HUES64 (cell line): ENCODE measurements around the gene CAPN6.

Experiments used
- H3K27ac ChIP-seq: 2 replicates; pipeline ENCODE4 v1.7.0; 2013; ENCODE audit warnings: low read depth, low read length, inconsistent platforms
- H3K27me3 ChIP-seq: 2 replicates; pipeline ENCODE4 v1.6.1; 2013; ENCODE audit warnings: mild to moderate bottlenecking, low read length; ENCODE audit not compliant: insufficient read depth
- H3K36me3 ChIP-seq: 2 replicates; pipeline ENCODE4 v1.6.1; 2013; ENCODE audit warnings: mild to moderate bottlenecking, low read length; ENCODE audit not compliant: insufficient read depth
- H3K4me1 ChIP-seq: 2 replicates; pipeline ENCODE4 v1.6.1; 2013; ENCODE audit warnings: mild to moderate bottlenecking, low read length, moderate library complexity; ENCODE audit not compliant: insufficient read depth
- H3K4me3 ChIP-seq: 2 replicates; pipeline ENCODE4 v1.5.1; 2013; ENCODE audit warnings: mild to moderate bottlenecking, low read length, moderate library complexity
- H3K9ac ChIP-seq: 2 replicates; pipeline ENCODE4 v1.6.1; 2013; ENCODE audit warnings: mild to moderate bottlenecking, low read depth, low read length
- H3K9me3 ChIP-seq: 2 replicates; pipeline ENCODE4 v1.6.1; 2013; ENCODE audit warnings: low read depth, low read length; ENCODE audit not compliant: insufficient read depth
- whole genome bisulfite sequencing: fragments of 150-250, 120-280 bp; methylation state at CpG from one replicate; pipeline ENCODE4 v1.1.7; 2013; ENCODE audit warnings: missing lambda C conversion rate; 5-methylcytosine and 5-hydroxymethylcytosine counted together

The CAPN6 gene

GRCh38 chrX:111200327-111200726, 70.0 kb downstream of the CAPN6 start:
- Histone ChIP-seq H3K27me3 (no peaks in the 10 kb centered on the region), H3K9ac (no peak overlapping the region), H3K4me3 (no peak overlapping the region), H3K27ac (no peak overlapping the region), H3K36me3 (no peaks in the 10 kb centered on the region), H3K4me1 (no peaks in the 10 kb centered on the region), H3K9me3 (no peaks in the 10 kb centered on the region)
- WGBS, result 89% methylated on average over 3 of the region's 3 CpGs

GRCh38 chrX:111199505-111199904, 70.8 kb downstream of the CAPN6 start:
- no peaks in the 10 kb centered on the region for H3K9me3 ChIP-seq
- H3K4me3 ChIP-seq, result no peak overlapping the region
- H3K36me3 ChIP-seq, result no peaks in the 10 kb centered on the region
- no peaks in the 10 kb centered on the region for H3K27me3 ChIP-seq
- no peaks in the 10 kb centered on the region for H3K4me1 ChIP-seq
- no peak overlapping the region for H3K9ac ChIP-seq
- 100% methylated on average over 2 of the region's 2 CpGs for WGBS
- H3K27ac ChIP-seq, result no peak overlapping the region
